Lower leg skin (tissue), 3 donors: ENCODE results near the gene FOXJ3.

ENCODE experiments used
- CTCF ChIP-seq, 3 donors: fragments of 450-650 bp; IDR thresholded peaks; one replicate each; pipeline ENCODE4 v1.5.1; 2016; ENCODE audit warnings: antibody characterized with exemption in 3 of 3, mild to moderate bottlenecking in 3 of 3, moderate library complexity in 2 of 3
- POLR2A ChIP-seq, 2 donors: fragments of 450-650 bp; IDR thresholded peaks; one replicate each; pipeline ENCODE4 v1.6.1; 2016 to 2017; ENCODE audit warnings: antibody characterized with exemption in 2 of 2, mild to moderate bottlenecking in 1 of 2, moderate library complexity in 1 of 2

- TF ChIP-seq CTCF (IDR thresholded peaks at IDR 0.05), result no peak
- no peak for TF ChIP-seq POLR2A (IDR thresholded peaks at IDR 0.05)
Observed at GRCh38 chr1:42319128-42319851, 15.7 kb downstream of the FOXJ3 start.
